Upper lobe of right lung (tissue), 1 donor: Measurements from ENCODE around the gene ZSCAN23. TPM values are rescaled to one million over a fixed set of nuclear protein-coding genes. Genes with fewer than 3 reads are reported as not detected.

Experiments
- ATAC-seq: fragments of 200-7000 bp; cut with Tn5 transposase; one replicate; pipeline ENCODE4 v1.9.1; 2020; ENCODE audit warnings: mild to moderate bottlenecking, moderate library complexity
- DNase-seq: peaks from one replicate; pipeline ENCODE4 v3.0.0-alpha.2; 2020
- H3K27ac ChIP-seq: fragments of 200-600 bp; one replicate; pipeline ENCODE4 v1.8.0; 2022
- H3K27me3 ChIP-seq: fragments of 200-600 bp; one replicate; pipeline ENCODE4 v1.8.0; 2022; ENCODE audit warnings: mild to moderate bottlenecking
- H3K36me3 ChIP-seq: fragments of 200-600 bp; one replicate; pipeline ENCODE4 v1.8.0; 2022
- H3K4me1 ChIP-seq: fragments of 200-600 bp; one replicate; pipeline ENCODE4 v1.8.0; 2022
- H3K4me3 ChIP-seq: fragments of 200-600 bp; one replicate; pipeline ENCODE4 v1.8.0; 2022; ENCODE audit warnings: mild to moderate bottlenecking
- H3K9me3 ChIP-seq: fragments of 200-600 bp; one replicate; pipeline ENCODE4 v1.8.0; 2022
- intact Hi-C: fragments of 100-400 bp; cut with DNase I; formaldehyde crosslinking; loops from one replicate; pipeline ENCODE4 v1.11.0; 2022
- total RNA-seq: library from RNA; stranded (reverse); fragmentation: NEBNext Ultra II Directional; extraction: Animal tissue kit (Norgen Biotek cat#: 25700); gene quantifications from one replicate; pipeline ENCODE4 v1.2.1, GENCODE V29; 2021
- TF ChIP-seq, protein P1 (sequence below): fragments of 200-600 bp; IDR thresholded peaks from one replicate; pipeline ENCODE4 v1.8.0; 2022; ENCODE audit warnings: antibody characterized with exemption
- donor health status: DM: no; HTN: yes; CAD: no; lungs with severe emphysema.

ZSCAN23 gene
- total RNA-seq, 1 donor from 2014 or later, result 2.2 TPM

DNA sequence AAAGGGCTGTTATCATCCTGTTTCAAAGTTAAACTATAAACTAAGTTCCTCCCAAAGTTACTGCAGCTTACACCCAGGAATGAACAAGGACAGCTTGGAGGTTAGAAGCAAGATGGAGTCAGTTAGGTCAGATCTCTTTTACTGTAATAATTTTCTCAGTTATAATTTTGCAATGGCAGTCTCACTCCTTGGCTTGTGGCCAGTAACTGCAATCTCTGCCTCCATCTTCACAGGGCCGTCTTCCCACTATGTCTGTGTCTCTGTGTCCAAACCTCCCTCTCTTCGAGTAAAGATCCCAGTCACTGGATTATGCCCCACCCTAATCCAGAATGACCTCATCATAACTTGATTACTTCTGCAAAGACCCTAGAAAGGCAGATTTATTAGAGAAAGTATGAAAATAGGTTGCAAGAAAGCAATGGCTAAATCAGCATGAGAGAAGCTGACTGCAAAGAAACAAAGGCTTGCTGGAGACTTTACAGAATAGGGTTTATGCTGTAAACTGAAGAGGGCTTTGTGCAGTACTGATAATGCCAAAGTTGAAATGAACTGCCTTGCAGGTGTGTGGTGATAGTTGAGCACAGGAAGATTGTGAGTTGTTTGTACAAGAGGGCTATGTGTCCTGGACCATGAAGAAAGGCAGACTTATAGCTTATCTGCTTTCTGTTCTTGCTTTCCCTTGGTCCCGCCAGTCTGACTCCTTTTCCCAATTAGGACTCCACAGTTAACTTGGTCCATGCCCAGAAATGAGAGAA lies 43.9 kb upstream of the ZSCAN23 start:
- TF ChIP-seq, protein P1, sequence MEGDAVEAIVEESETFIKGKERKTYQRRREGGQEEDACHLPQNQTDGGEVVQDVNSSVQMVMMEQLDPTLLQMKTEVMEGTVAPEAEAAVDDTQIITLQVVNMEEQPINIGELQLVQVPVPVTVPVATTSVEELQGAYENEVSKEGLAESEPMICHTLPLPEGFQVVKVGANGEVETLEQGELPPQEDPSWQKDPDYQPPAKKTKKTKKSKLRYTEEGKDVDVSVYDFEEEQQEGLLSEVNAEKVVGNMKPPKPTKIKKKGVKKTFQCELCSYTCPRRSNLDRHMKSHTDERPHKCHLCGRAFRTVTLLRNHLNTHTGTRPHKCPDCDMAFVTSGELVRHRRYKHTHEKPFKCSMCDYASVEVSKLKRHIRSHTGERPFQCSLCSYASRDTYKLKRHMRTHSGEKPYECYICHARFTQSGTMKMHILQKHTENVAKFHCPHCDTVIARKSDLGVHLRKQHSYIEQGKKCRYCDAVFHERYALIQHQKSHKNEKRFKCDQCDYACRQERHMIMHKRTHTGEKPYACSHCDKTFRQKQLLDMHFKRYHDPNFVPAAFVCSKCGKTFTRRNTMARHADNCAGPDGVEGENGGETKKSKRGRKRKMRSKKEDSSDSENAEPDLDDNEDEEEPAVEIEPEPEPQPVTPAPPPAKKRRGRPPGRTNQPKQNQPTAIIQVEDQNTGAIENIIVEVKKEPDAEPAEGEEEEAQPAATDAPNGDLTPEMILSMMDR, result no peak
- ATAC-seq, result no peak
- peaks cover 19% of the 10 kb centered on the region for H3K27me3 ChIP-seq

DNA sequence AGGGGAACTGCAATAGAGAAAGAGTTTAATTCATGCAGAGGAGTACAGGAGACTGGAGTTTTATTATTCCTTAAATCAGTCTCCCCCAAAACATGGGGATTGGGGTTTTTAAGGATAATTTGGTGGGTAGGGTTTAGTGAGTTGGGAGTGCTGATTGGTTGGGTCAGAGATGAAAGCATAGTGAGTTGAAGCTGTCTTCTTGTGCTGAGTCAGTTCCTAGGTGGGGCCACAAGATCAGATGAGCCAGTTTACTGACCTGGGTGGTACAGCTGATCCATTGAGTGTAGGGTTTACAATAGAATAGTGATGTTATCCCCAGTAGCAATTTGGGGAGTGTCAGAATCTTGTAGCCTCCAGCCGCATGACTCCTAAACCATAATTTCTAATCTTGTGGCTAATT lies 43.2 kb upstream of the ZSCAN23 start:
- no peak for ATAC-seq

More for the DNA sequence above, 43.9 kb upstream of the ZSCAN23 start:
- Histone ChIP-seq H3K9me3 (no peaks in the 10 kb centered on the region), H3K36me3 (no peaks in the 10 kb centered on the region), H3K4me3 (no peak overlapping the region), H3K27ac (no peak overlapping the region), H3K4me1 (no peaks in the 10 kb centered on the region)
- no peak for DNase-seq
- intact Hi-C loops, result no loop called here

DNA sequence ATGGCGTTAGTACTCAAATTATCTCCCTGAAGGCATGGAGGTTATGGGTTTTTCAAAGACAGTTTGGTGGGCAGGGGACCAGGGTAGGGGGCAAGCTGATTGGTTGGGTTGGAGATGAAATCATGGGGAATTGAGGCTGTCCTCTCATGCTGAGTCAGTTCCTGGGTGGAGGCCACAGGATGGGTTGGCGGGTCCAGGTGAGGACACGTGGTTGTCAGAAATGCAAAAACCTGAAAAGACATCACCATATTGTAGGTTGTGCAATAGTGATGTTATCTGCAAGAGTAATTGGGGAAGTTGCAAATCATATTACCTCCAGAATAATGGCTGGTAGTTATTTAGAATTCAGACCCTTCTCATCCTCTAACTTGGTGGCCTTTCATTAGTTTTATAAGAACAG lies 42.2 kb upstream of the ZSCAN23 start:
- DNase-seq (no peak), ATAC-seq (no peak)
- H3K4me3 ChIP-seq, result no peak overlapping the region
- intact Hi-C loops, result no loop called here
- no peaks in the 10 kb centered on the region for H3K4me1 ChIP-seq
- TF ChIP-seq, protein P1, result no peak
- no peaks in the 10 kb centered on the region for H3K36me3 ChIP-seq
- peaks cover 21% of the 10 kb centered on the region for H3K27me3 ChIP-seq
- H3K9me3 ChIP-seq, result no peaks in the 10 kb centered on the region
- no peak overlapping the region for H3K27ac ChIP-seq

More for the DNA sequence above, 43.2 kb upstream of the ZSCAN23 start:
- Histone ChIP-seq H3K9me3 (no peaks in the 10 kb centered on the region), H3K27me3 (peaks cover 22% of the 10 kb centered on the region), H3K4me1 (no peaks in the 10 kb centered on the region), H3K36me3 (no peaks in the 10 kb centered on the region), H3K27ac (no peak overlapping the region), H3K4me3 (no peak overlapping the region)
- TF ChIP-seq, protein P1, result no peak
- no peak for DNase-seq
- intact Hi-C loops, result no loop called here

DNA sequence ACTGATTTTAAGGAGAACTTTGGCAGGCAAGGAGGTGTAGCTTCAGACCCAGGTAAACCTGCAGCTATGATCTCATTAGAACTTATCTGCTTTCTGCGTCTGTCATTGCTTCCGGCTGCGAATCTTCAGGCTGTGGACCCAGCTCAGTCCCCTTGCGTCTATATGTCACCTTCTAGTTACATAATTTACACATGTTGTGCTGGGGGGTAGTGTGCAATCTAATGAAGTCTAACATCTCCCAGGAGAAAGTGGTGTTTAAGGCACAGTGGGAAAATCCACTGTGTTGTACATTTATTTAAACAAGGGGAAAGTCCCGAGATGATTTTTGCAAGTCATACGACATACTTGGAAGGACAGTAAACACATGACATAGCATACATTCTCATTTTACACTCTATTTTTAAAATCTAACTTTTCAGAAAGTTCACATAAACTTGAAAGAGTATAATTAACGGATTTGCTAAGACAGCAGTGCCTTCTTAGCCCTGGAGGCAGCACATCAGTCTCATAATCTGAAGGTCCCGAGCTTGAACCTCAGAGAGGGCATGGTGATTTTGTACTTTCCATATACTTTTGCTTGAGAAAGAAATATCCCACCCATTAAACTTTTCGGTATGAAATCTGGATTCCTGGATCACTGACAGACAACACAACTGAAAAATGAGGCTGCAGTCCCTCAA lies 37.1 kb upstream of the ZSCAN23 start:
- TF ChIP-seq, protein P1, result no peak
- ATAC-seq (no peak), DNase-seq (no peak)
- no peak overlapping the region for H3K27ac ChIP-seq
- H3K9me3 ChIP-seq, result no peaks in the 10 kb centered on the region
- intact Hi-C loops, result no loop called here
- H3K4me3 ChIP-seq, result no peak overlapping the region
- H3K36me3 ChIP-seq, result no peaks in the 10 kb centered on the region
- H3K4me1 ChIP-seq, result no peaks in the 10 kb centered on the region
- peaks cover 33% of the 10 kb centered on the region for H3K27me3 ChIP-seq

DNA sequence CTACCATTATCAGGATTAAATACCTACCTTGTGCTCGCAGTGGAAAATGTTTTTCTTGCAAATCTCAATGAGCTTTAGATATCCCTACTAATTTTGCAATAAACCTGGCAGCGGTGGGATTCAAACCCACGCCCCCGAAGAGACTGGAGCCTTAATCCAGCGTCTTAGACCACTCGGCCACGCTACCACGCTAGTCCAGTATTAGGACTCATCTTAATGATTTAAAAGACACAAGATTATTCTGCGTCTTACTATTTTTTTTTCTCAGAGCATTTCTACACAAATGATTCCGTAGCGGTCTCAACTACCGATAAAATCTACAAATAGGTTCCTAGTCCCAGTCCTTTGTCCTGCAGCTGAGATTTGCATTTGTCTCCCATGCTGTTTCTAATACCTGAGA lies 35.2 kb upstream of the ZSCAN23 start:
- Histone ChIP-seq H3K27ac (no peak overlapping the region), H3K36me3 (no peaks in the 10 kb centered on the region), H3K27me3 (peaks cover 29% of the 10 kb centered on the region), H3K4me1 (no peaks in the 10 kb centered on the region), H3K9me3 (no peaks in the 10 kb centered on the region), H3K4me3 (no peak overlapping the region)
- DNase-seq (no peak), ATAC-seq (no peak)
- TF ChIP-seq, protein P1, result no peak
- intact Hi-C loops, result no loop called here
